GM20000 (cell line): Measurements from ENCODE around the gene SLC22A1.

Source experiments
- DNase-seq: peaks from one replicate; pipeline ENCODE4 v3.0.0; 2012; ENCODE audit warnings: low spot score
- CTCF ChIP-seq: IDR thresholded peaks from 2 replicates; pipeline ENCODE4 v1.5.1; 2012; ENCODE audit warnings: mild to moderate bottlenecking, control low read depth; ENCODE audit errors: extremely low read depth, missing control alignments

SLC22A1 gene

GRCh38 chr6:160190973-160191372 is 69.4 kb downstream of the SLC22A1 start:
- DNase-seq = no peak
- TF ChIP-seq CTCF = no peak

DNA sequence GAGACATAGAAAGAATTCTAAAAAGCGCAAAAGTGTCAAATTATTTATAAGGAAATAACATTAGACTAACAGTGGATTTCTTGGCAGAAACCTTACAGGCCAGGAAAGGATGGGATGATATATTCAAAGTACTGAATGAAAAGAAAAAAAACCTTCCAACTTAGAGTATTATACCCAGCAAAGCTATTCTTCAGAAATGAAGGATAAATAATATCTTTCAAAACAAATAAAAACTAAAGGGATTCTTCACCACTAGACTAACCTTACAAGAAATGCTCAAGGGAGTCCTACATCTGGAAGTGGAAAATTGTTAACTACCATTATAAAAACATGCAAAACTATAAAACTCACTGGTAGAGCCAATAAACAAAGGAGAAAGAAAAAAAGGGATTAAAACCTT is 71.2 kb downstream of the SLC22A1 start:
- no peak for TF ChIP-seq CTCF
- no peak for DNase-seq

DNA sequence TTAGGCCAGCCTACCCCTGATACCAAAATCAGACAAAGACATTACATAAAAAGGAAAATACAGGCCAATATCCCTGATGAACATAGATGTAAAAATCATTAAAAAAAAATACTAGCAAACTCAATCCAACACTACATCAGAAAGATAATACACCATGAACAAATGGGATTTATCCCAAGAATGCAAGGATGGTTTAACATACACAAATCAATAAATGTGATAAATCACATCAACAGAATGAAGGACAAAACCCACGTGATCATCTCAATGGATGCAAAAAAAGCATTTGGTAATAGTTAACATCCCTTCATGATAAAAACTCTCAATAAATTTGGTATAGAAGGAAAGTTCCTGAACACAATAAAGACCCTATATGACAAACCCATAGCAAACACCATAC is 73.2 kb downstream of the SLC22A1 start:
- no peak for TF ChIP-seq CTCF
- no peak for DNase-seq

DNA sequence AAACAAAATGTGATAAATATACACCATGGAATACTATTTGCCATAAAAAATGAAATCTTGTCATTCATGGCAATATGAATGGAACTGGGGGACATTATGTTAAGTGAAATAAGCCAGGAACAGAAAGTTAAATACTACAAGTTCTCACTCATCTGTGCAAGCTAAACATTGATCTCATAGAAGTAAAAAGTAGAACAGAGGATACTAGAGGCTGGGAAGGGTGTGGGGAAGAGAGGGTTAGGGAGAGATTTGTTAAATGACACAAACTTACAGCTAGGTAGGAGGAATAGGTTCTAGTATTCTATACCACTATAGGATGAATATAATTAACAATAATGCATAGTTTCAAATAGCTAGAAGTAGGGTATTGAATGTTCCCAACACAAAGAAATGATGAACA is 76.0 kb downstream of the SLC22A1 start:
- TF ChIP-seq CTCF = no peak
- DNase-seq = no peak

DNA sequence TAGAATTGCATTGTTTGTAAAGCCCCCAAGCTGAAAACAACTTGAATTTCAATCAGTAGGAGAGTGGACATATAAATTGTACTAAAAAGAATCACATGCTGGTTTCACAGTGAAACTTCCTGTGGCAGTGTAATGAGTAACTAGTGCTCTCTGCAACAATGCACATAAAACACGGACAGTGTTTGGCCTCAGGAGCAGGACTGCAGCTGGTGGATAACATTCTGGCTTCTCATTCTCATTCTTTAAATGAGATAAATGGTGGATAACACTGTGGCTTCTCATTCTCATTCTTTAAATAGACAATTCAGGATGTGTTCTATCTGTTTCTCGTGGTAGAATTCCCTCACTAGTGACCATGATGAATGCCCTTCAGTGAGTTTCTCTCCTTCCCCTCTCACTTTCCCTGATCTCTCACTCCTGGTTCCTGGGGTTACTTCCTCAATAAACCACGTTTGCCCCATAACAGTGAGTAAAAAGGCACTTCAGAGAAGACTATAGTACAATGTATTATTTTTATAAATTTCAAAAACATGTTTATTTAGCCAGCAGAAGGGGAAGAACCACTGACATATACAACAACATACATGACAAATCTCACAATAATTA is 77.1 kb downstream of the SLC22A1 start:
- no peak for TF ChIP-seq CTCF
- DNase-seq = no peak

DNA sequence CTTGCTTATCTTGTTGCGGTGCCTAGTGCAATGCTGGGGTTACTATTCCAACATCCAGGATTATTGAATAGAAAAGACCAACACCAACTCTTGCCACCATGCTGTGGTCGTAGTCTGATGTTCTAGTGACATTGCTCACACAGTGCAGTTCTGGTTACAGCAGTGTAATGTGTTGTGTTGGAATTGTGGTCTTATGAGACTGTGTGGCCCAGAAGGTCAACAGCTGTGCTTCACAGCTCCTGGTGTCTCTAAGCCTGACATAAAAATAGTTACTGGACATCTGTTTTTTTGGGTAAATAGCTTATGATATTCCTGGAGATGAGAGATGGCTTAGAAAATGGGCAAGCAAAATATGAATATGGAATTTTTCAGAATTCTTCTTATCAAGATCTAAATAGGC is 79.4 kb downstream of the SLC22A1 start:
- no peak for DNase-seq
- TF ChIP-seq CTCF = no peak

DNA sequence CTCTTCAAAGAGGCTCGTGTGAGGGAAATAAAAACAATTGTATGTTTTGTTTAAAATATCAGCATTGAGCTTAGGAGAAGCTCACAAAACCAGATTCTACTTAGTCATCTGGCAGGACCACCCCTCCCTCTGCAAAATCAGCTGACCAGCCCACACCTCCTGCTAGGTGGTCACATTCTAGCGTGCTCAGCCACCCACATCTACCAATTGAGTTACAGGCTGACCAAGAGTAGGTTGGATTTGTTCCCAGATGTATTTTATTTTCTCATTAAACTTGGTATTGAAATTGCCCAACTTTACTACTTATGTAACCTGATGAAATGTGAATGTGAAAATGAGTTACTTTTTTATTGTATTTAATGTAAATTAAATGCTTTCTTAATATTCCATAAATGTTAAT is 80.8 kb downstream of the SLC22A1 start:
- DNase-seq = no peak
- no peak for TF ChIP-seq CTCF

- TF ChIP-seq CTCF = no peak
- no peak for DNase-seq
Measured at GRCh38 chr6:160203076-160203475, 81.5 kb downstream of the SLC22A1 start.
